Panc1 (cell line): ENCODE data around the gene ERC2.

ENCODE experiments used
- POLR2AphosphoS5 ChIP-seq: IDR thresholded peaks from 2 replicates; pipeline ENCODE4 v1.6.1; 2012; ENCODE audit warnings: mild to moderate bottlenecking, low read depth, low read length, moderate library complexity
- SIN3A ChIP-seq: IDR thresholded peaks from 2 replicates; pipeline ENCODE4 v1.6.1; 2012; ENCODE audit warnings: low read depth, mild to moderate bottlenecking, low read length, moderate library complexity, borderline replicate concordance; ENCODE audit not compliant: insufficient read depth
- TF ChIP-seq, protein P1 (sequence below): fragments of 450-650 bp; IDR thresholded peaks from 2 replicates; pipeline ENCODE4 v1.5.1; 2017; ENCODE audit warnings: mild to moderate bottlenecking
- TF ChIP-seq, protein P2 (sequence below), 2 experiments: IDR thresholded peaks; 2 replicates each; pipeline ENCODE4 v1.6.1; 2011 to 2012; ENCODE audit warnings: low read depth in 2 of 2, control low read depth in 1 of 2, low read length in 1 of 2, mild to moderate bottlenecking in 1 of 2, moderate library complexity in 1 of 2; ENCODE audit not compliant: insufficient read depth in 1 of 2

DNA sequence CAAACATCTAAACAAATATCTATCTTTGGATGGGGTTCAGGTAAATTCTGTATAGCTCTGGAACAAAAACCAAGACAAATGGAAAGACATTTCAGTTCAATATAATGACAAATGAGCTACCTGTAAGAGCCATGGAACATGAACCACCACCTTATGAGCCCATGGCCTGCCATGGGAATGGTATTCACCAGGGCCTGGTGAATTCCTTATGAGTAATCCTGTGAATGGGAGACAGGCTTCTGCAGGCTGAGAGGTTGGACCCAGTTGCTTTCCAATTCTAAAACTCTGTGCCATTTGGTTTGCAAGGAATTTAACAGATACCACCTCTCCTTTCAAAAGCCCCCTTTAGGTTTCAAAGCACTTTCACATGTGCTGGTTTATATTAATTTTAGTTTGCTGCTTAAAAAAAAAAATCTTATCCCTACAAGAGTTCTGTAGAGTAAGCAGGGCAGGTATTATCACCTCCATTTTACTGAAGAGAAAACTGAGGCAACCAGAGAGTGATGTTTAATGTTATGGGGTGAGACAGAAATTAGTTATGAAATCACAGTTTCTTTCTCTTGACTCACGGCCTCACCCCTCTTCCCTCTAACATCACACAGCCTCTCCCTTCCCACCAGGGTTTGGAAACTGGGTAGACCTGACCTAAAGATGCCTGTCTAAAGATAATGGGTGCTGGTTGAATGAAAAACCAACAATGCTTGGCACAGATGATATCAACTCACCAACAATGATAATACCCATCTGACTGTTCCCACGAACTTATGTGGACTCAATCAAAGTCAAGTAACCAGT lies 583.6 kb downstream of the ERC2 start:
- no peak for TF ChIP-seq POLR2AphosphoS5
- TF ChIP-seq, protein P1, sequence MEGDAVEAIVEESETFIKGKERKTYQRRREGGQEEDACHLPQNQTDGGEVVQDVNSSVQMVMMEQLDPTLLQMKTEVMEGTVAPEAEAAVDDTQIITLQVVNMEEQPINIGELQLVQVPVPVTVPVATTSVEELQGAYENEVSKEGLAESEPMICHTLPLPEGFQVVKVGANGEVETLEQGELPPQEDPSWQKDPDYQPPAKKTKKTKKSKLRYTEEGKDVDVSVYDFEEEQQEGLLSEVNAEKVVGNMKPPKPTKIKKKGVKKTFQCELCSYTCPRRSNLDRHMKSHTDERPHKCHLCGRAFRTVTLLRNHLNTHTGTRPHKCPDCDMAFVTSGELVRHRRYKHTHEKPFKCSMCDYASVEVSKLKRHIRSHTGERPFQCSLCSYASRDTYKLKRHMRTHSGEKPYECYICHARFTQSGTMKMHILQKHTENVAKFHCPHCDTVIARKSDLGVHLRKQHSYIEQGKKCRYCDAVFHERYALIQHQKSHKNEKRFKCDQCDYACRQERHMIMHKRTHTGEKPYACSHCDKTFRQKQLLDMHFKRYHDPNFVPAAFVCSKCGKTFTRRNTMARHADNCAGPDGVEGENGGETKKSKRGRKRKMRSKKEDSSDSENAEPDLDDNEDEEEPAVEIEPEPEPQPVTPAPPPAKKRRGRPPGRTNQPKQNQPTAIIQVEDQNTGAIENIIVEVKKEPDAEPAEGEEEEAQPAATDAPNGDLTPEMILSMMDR: no peak
- TF ChIP-seq, protein P2, sequence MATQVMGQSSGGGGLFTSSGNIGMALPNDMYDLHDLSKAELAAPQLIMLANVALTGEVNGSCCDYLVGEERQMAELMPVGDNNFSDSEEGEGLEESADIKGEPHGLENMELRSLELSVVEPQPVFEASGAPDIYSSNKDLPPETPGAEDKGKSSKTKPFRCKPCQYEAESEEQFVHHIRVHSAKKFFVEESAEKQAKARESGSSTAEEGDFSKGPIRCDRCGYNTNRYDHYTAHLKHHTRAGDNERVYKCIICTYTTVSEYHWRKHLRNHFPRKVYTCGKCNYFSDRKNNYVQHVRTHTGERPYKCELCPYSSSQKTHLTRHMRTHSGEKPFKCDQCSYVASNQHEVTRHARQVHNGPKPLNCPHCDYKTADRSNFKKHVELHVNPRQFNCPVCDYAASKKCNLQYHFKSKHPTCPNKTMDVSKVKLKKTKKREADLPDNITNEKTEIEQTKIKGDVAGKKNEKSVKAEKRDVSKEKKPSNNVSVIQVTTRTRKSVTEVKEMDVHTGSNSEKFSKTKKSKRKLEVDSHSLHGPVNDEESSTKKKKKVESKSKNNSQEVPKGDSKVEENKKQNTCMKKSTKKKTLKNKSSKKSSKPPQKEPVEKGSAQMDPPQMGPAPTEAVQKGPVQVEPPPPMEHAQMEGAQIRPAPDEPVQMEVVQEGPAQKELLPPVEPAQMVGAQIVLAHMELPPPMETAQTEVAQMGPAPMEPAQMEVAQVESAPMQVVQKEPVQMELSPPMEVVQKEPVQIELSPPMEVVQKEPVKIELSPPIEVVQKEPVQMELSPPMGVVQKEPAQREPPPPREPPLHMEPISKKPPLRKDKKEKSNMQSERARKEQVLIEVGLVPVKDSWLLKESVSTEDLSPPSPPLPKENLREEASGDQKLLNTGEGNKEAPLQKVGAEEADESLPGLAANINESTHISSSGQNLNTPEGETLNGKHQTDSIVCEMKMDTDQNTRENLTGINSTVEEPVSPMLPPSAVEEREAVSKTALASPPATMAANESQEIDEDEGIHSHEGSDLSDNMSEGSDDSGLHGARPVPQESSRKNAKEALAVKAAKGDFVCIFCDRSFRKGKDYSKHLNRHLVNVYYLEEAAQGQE (IDR thresholded peaks at IDR 0.05; ENCODE audit: insufficient read depth in 1 of 2, low read depth in 2 of 2, low read length in 1 of 2): no peak
- TF ChIP-seq SIN3A: no peak
